GM13976 (cell line): ENCODE results near the gene CEP63.

ENCODE experiments used
- DNase-seq: peaks from one replicate; pipeline ENCODE4 v3.0.0; 2012; ENCODE audit warnings: low spot score
- CTCF ChIP-seq: IDR thresholded peaks from 2 replicates; pipeline ENCODE4 v1.5.1; 2012; ENCODE audit warnings: borderline replicate concordance, mild to moderate bottlenecking; ENCODE audit not compliant: insufficient read depth; ENCODE audit errors: extremely low read depth, missing control alignments, control extremely low read depth
- in situ Hi-C: fragments of 300-500 bp; cut with MboI; formaldehyde crosslinking; loops from one replicate; pipeline ENCODE4 v1.12.0; 2022; ENCODE audit warnings: low sequenced_read_pairs, mixed read lengths, inconsistent platforms; ENCODE audit not compliant: unreplicated experiment

Gene CEP63

GRCh38 chr3:134603480-134603879 is 117.6 kb downstream of the CEP63 start:
- DNase-seq, result peak; percentile 16
- in situ Hi-C loops, result no loop called here
- TF ChIP-seq CTCF, result no peak

GRCh38 chr3:134603956-134604355 is 118.1 kb downstream of the CEP63 start:
- DNase-seq, result no peak
- TF ChIP-seq CTCF, result no peak
- in situ Hi-C loops, result no loop called here

- no peak for TF ChIP-seq CTCF
- in situ Hi-C loops, result no loop called here
- DNase-seq, result no peak
Measured at GRCh38 chr3:134605556-134605955, 119.7 kb downstream of the CEP63 start.

- TF ChIP-seq CTCF, result no peak
Measured at GRCh38 chr3:134606033-134607025, 120.5 kb downstream of the CEP63 start.

GRCh38 chr3:134607054-134608022 is 121.5 kb downstream of the CEP63 start:
- peak; percentile 17 for DNase-seq
- in situ Hi-C loops, result no loop called here
- TF ChIP-seq CTCF, result no peak

More at GRCh38 chr3:134606033-134607025, 120.5 kb downstream of the CEP63 start:
- DNase-seq, result no peak
- in situ Hi-C loops, result no loop called here
